ENCODE measurements around the gene LRFN5. TPM values are rescaled to one million over a fixed set of nuclear protein-coding genes. Genes with fewer than 3 reads are reported as not detected.
"Not testable (repeated sequence)": the region's sequence is repeated elsewhere in the genome, so short reads cannot be mapped to it uniquely, and the experiment has no call there.

LRFN5 gene
- total and polyA plus RNA-seq, 9 of the 15 experiments (the other 6 are each of a cell fraction or from before 2014, with no cell fraction given), result 0.01 to 0.27 (median 0.09) TPM; not detected in 1

GRCh38 chr14:41558490-41558889, 48.2 kb upstream of the LRFN5 start (continued):
- TF ChIP-seq XRCC4 (IDR thresholded peaks at IDR 0.05; ENCODE audit: extremely low read depth, insufficient read depth, insufficient read length) (no peak), MEIS2 (IDR thresholded peaks at IDR 0.05; ENCODE audit: partially characterized antibody) (no peak), FOXP1 (CRISPR knock-in tag; IDR thresholded peaks at IDR 0.05) (no peak), CREM (IDR thresholded peaks at IDR 0.05; ENCODE audit: low read depth) (no peak), POU5F1 (IDR thresholded peaks at IDR 0.05; ENCODE audit: borderline replicate concordance, low read depth, low read length, partially characterized antibody) (no peak), KDM1A (IDR thresholded peaks at IDR 0.05) (no peak), BACH1 (tag; IDR thresholded peaks at IDR 0.05) (no peak), PYGO2 (tag; IDR thresholded peaks at IDR 0.05) (no peak), TRIM25 (IDR thresholded peaks at IDR 0.05; ENCODE audit: borderline replicate concordance) (no peak), ZNF253 (CRISPR knock-in tag; conservative IDR thresholded peaks at IDR 0.05) (no peak)
- TF ChIP-seq, protein P1, sequence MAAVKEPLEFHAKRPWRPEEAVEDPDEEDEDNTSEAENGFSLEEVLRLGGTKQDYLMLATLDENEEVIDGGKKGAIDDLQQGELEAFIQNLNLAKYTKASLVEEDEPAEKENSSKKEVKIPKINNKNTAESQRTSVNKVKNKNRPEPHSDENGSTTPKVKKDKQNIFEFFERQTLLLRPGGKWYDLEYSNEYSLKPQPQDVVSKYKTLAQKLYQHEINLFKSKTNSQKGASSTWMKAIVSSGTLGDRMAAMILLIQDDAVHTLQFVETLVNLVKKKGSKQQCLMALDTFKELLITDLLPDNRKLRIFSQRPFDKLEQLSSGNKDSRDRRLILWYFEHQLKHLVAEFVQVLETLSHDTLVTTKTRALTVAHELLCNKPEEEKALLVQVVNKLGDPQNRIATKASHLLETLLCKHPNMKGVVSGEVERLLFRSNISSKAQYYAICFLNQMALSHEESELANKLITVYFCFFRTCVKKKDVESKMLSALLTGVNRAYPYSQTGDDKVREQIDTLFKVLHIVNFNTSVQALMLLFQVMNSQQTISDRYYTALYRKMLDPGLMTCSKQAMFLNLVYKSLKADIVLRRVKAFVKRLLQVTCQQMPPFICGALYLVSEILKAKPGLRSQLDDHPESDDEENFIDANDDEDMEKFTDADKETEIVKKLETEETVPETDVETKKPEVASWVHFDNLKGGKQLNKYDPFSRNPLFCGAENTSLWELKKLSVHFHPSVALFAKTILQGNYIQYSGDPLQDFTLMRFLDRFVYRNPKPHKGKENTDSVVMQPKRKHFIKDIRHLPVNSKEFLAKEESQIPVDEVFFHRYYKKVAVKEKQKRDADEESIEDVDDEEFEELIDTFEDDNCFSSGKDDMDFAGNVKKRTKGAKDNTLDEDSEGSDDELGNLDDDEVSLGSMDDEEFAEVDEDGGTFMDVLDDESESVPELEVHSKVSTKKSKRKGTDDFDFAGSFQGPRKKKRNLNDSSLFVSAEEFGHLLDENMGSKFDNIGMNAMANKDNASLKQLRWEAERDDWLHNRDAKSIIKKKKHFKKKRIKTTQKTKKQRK (IDR thresholded peaks at IDR 0.05; ENCODE audit: borderline replicate concordance, low read depth, low read length), result no peak
- TF ChIP-seq, protein P2, sequence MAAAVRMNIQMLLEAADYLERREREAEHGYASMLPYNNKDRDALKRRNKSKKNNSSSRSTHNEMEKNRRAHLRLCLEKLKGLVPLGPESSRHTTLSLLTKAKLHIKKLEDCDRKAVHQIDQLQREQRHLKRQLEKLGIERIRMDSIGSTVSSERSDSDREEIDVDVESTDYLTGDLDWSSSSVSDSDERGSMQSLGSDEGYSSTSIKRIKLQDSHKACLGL (CRISPR knock-in tag; IDR thresholded peaks at IDR 0.05; ENCODE audit: borderline replicate concordance, poor library complexity, severe bottlenecking), result no peak

- ATAC-seq; FAIRE-seq; POLR2A ChIA-PET; H3K9me1 ChIP-seq (ENCODE audit: control insufficient read depth, insufficient read depth, low read length); CTCF ChIA-PET (ENCODE audit: low intra/inter-chr PET ratio); DNase-seq (ENCODE audit: extremely low read depth in 1 of 4, low spot score in 3 of 4); H3K27ac ChIP-seq (ENCODE audit: extremely low read depth, low read depth, low read length); H3K79me2 ChIP-seq (ENCODE audit: control insufficient read depth, insufficient read depth, low read length); H3K4me2 ChIP-seq (ENCODE audit: insufficient read depth, low read length); BruUV-seq (replicated peaks); H4K20me1 ChIP-seq (replicated peaks; ENCODE audit: control insufficient read depth, insufficient read depth, low read length); H3K4me3 ChIP-seq; in situ Hi-C loops (cut with MboI); H3K4me1 ChIP-seq (replicated peaks in 1 of 2; ENCODE audit: control insufficient read depth in 2 of 2, insufficient read depth in 2 of 2, low read length in 2 of 2); H3K27me3 ChIP-seq (ENCODE audit: control insufficient read depth in 2 of 2, insufficient read depth in 2 of 2, low read length in 2 of 2); H3K9ac ChIP-seq (ENCODE audit: insufficient read depth in 1 of 2, low read depth in 2 of 2, low read length in 2 of 2); H2AFZ ChIP-seq (ENCODE audit: low read depth, low read length); H3K36me3 ChIP-seq (ENCODE audit: control insufficient read depth, insufficient read depth, low read length); H3K9me3 ChIP-seq (replicated peaks; ENCODE audit: control insufficient read depth, insufficient read depth, low read depth, low read length); intact Hi-C loops (cut with micrococcal nuclease): not testable (repeated sequence)
- WGBS (ENCODE audit: insufficient coverage, low coverage, missing lambda C conversion rate), result no CpG with 5 or more reads among the region's 3 CpGs
Measured at GRCh38 chr14:41566864-41567263, 39.8 kb upstream of the LRFN5 start.

Measured in K562 (cell line).